ENCODE results near the gene SIRT7. TPM values are rescaled to one million over a fixed set of nuclear protein-coding genes. Genes with fewer than 3 reads are reported as not detected.

The SIRT7 gene
- total and polyA plus RNA-seq, 2 donors (not counting 3 experiments of a cell fraction or from before 2014, with no cell fraction given): 11.6 to 28.8 TPM

- Histone ChIP-seq H3K9ac (replicated peaks; ENCODE audit: extremely low read depth, insufficient read depth, low read length) (no peak overlapping the region), H3K4me3 (replicated peaks in 1 of 3; ENCODE audit: insufficient read depth in 1 of 3, low read depth in 1 of 3, low read length in 3 of 3) (no peak overlapping the region), H3K4me1 (ENCODE audit: control insufficient read depth, extremely low read depth, insufficient read depth, low read length) (peaks cover 24% of the 10 kb centered on the region), H3K9me1 (replicated peaks; ENCODE audit: control insufficient read depth, extremely low read depth, insufficient read depth, low read length) (no peaks in the 10 kb centered on the region), H2AFZ (ENCODE audit: low read depth, low read length) (no peak overlapping the region), H3K36me3 (ENCODE audit: control insufficient read depth in 2 of 2, extremely low read depth in 1 of 2, insufficient read depth in 2 of 2, low read length in 2 of 2) (peaks cover 0 to 26% of the 10 kb centered on the region in 2 experiments), H3K4me2 (ENCODE audit: insufficient read depth, low read length) (no peak overlapping the region), H4K20me1 (replicated peaks; ENCODE audit: control insufficient read depth, extremely low read depth, insufficient read depth, low read length) (no peaks in the 10 kb centered on the region), H3K79me2 (ENCODE audit: control insufficient read depth, insufficient read depth, low read length) (peaks cover 73% of the 10 kb centered on the region), H3K27ac (ENCODE audit: insufficient read depth, low read depth, low read length) (no peak overlapping the region), H3K9me3 (replicated peaks; ENCODE audit: control insufficient read depth, insufficient read depth, low read length) (no peaks in the 10 kb centered on the region), H3K27me3 (ENCODE audit: control insufficient read depth in 2 of 2, insufficient read depth in 2 of 2, low read length in 2 of 2) (no peaks in the 10 kb centered on the region)
- intact Hi-C loops (cut with micrococcal nuclease) (no loop called here), dilution Hi-C loops (cut with MboI; ENCODE audit: extremely low pct_ligation_motif_present, low sequenced_read_pairs) (no loop called here)
- no peak for TF ChIP-seq GATA2 (IDR thresholded peaks at IDR 0.05; ENCODE audit: insufficient read depth, insufficient read length, low read depth, low read length)
- no peak for TF ChIP-seq MYC (IDR thresholded peaks at IDR 0.05; ENCODE audit: low read depth, low read length)
- TF ChIP-seq JUN (IDR thresholded peaks at IDR 0.05; ENCODE audit: borderline replicate concordance, insufficient read depth, insufficient read length, low read depth): no peak
- no peak for TF ChIP-seq EZH2 (IDR thresholded peaks at IDR 0.05; ENCODE audit: borderline replicate concordance, low read depth, low read length, severe bottlenecking)
- no peak for TF ChIP-seq CTCF (IDR thresholded peaks at IDR 0.05; ENCODE audit: extremely low read depth in 1 of 2, insufficient read depth in 1 of 2, low read depth in 1 of 2, low read length in 2 of 2)
- TF ChIP-seq FOS (IDR thresholded peaks at IDR 0.05; ENCODE audit: borderline replicate concordance, insufficient read depth, low read length): no peak
- no TSS peak for BruUV-seq (replicated peaks)
- ChIA-PET CTCF (no interaction called here), POLR2A (no interaction called here)
- no peak for DNase-seq (ENCODE audit: low read depth, low spot score)
- no peak for FAIRE-seq
These were observed 3.5 kb upstream of the SIRT7 start for GRCh38 chr17:81921537-81921862.
